GM12873 (cell line): Measurements from ENCODE around the gene CHMP3.

Experiments
- CTCF ChIP-seq: IDR thresholded peaks from 2 replicates; pipeline ENCODE4 v1.5.1; 2012; ENCODE audit warnings: low read depth, mild to moderate bottlenecking, moderate library complexity, low read length, control low read depth; ENCODE audit not compliant: insufficient read depth; ENCODE audit errors: missing control alignments

The CHMP3 gene

GRCh38 chr2:86562922-86563649 lies at the start of gene CHMP3:
Gene CHMP3 (minus strand): TSS chr2:86563443. CDS start chr2:86563348, 95 bp downstream.
- no peak for TF ChIP-seq CTCF

- TF ChIP-seq CTCF: no peak
These were observed 47.6 kb upstream of the CHMP3 start for GRCh38 chr2:86610871-86611270.

DNA sequence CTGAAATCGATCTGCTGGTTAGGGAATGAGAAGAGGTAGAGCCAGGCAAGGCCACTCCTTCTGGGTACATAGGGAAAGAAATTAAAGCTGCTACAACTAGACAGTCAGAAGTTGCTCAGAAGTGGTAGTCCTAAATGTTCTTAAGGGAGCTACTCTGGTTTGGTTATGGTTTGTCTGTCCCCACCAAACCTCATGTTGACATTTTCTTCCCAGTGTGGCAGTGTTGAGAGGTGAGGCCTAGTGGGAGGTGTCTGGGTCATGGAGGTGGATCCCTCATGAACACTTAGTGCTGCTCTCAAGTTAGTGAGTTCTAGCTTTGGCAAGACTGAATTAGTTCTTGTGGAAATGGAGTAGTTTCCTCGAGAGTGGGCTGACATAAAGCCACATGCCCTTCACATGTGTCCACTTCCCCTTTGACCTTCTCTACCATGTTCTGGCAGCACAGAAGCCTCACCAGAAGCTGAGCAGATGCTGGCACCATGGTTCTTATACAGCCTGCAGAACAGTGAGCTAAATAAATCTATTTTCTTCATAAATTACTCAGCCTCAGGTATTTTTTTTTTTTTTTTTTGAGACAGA lies 45.7 kb upstream of the CHMP3 start:
- TF ChIP-seq CTCF: no peak

DNA sequence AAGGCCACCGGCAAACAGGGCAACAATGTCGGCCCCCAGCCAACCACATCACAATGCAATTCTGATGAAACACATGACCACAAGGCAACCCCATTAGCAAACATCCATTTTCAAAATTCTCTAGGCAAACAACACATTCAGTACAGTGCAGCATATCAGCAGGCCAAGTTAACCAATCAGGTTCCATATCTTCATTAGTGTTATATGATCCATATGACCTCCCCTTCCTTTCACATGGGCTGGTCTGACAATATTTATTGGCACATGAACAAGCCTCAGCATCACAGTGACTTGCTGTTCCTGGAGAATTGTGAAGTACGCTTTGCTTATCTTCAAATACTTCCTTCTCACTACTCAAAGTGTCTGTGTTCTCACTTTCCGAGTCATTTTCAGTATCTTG lies 40.7 kb upstream of the CHMP3 start:
- no peak for TF ChIP-seq CTCF

DNA sequence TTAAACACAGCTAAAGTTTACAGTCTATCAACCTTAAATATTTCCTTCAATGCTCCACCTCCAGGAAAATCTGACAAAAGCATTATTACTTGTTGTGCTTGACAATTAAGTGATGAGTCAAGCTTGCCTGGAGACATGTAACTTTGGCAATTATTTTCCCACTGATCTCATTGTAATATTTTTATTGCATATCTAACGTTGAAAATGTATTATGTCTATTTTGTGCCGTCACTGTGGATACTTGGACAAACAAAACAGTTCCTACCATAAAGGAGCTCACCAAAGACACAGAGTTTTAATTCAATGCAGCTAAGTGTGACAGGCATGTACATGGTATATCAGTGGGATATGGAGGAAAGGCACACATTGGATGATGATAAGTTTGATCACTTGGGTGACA lies 35.7 kb upstream of the CHMP3 start:
- no peak for TF ChIP-seq CTCF

- no peak for TF ChIP-seq CTCF
These were observed 32.9 kb upstream of the CHMP3 start for GRCh38 chr2:86596118-86596517.

DNA sequence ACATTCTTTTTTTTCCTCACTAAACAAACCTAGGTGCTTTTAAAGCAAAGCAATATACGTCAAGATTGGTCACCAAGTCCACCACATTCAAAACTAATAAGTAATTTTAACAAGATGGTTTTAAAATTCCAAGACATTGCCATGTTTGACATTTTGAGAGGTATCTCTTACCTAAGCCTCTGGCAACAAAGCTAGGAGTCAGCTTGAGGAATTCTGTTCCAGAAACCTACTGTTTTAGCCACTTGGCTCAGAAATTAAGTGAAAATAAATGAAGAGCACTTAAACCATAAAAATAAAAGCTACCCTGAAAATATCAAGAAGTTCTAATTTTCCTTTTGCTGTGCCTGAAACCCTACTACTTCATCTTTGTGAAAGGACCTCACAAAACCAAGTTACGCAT lies 30.0 kb upstream of the CHMP3 start:
- TF ChIP-seq CTCF: no peak
